GM12878 (cell line): Measurements from ENCODE around the gene PFKL. TPM values are rescaled to one million over a fixed set of nuclear protein-coding genes. Genes with fewer than 3 reads are reported as not detected.

ENCODE experiments used
- ASH2L ChIP-seq: fragments of 300-600, 200-600 bp; sonication (generic); IDR thresholded peaks from 2 replicates; pipeline ENCODE4 v1.6.1; 2017; ENCODE audit warnings: low read depth, mild to moderate bottlenecking, borderline replicate concordance
- BACH1 ChIP-seq: fragments of 450-650 bp; IDR thresholded peaks from 2 replicates; pipeline ENCODE4 v1.6.1; 2017; ENCODE audit warnings: mild to moderate bottlenecking, borderline replicate concordance
- E4F1 ChIP-seq: fragments of 450-650 bp; IDR thresholded peaks from 2 replicates; pipeline ENCODE4 v1.6.1; 2018; ENCODE audit warnings: borderline replicate concordance, mild to moderate bottlenecking; ENCODE audit not compliant: partially characterized antibody
- IRF4 ChIP-seq: IDR thresholded peaks from 2 replicates; pipeline ENCODE4 v1.6.1; 2011; ENCODE audit warnings: low read depth, low read length
- LARP7 ChIP-seq: fragments of 450-650 bp; IDR thresholded peaks from 2 replicates; pipeline ENCODE4 v1.6.1; 2017; ENCODE audit warnings: mild to moderate bottlenecking
- MAX ChIP-seq: IDR thresholded peaks from 2 replicates; pipeline ENCODE4 v1.6.1; 2012; ENCODE audit warnings: low read depth, low read length, improper control_type of control experiment
- NFYA ChIP-seq: IDR thresholded peaks from 2 replicates; pipeline ENCODE4 v1.6.1; 2011; ENCODE audit warnings: low read depth, mild to moderate bottlenecking, low read length, improper control_type of control experiment, borderline replicate concordance
- NRF1 ChIP-seq: conservative IDR thresholded peaks from 2 replicates; pipeline ENCODE4 v1.6.1; 2011; ENCODE audit warnings: mild to moderate bottlenecking, low read depth, low read length, improper control_type of control experiment
- PAX5 ChIP-seq: IDR thresholded peaks from 2 replicates; pipeline ENCODE4 v1.6.1; 2011; ENCODE audit warnings: low read depth, low read length, borderline replicate concordance
- RAD51 ChIP-seq: fragments of 450-650 bp; IDR thresholded peaks from 2 replicates; pipeline ENCODE4 v1.6.1; 2016; ENCODE audit warnings: moderate library complexity, mild to moderate bottlenecking, inconsistent platforms
- ZNF274 ChIP-seq: IDR thresholded peaks from one replicate; pipeline ENCODE4 v1.8.0; 2011; ENCODE audit not compliant: insufficient read length, insufficient read depth
- ZZZ3 ChIP-seq: IDR thresholded peaks from 2 replicates; pipeline ENCODE4 v1.6.1; 2011; ENCODE audit warnings: low read depth; ENCODE audit not compliant: control insufficient read depth, insufficient read length
- polyA plus RNA-seq, 11 experiments: library from polyadenylated mRNA; depleted of rRNA in 4 of 11; unstranded in 6 of 11; stranded (reverse) in 5 of 11; fragments of >200 nt; fragmentation: Nextera tagmentation in 4 of 11; fragmentation: Illumina TruSeq in 1 of 11; extraction: Ambion mirVana in 4 of 11; extraction: Trizol in 1 of 11; gene quantifications; 1 replicate in 1 of 11; 2 replicates in 10 of 11; pipeline versions ENCODE4 v1.2.1 to v1.2.3, GENCODE V29; 2011 to 2016; ENCODE audit warnings: inconsistent platforms in 2 of 11, missing spikeins in 2 of 11, low read depth in 1 of 11
- total RNA-seq, 4 experiments: library from RNA; depleted of rRNA in 3 of 4; stranded (reverse); fragments of >200 nt in 3 of 4; fragmentation: Illumina TruSeq in 1 of 4; extraction: Trizol in 1 of 4; gene quantifications; 2 replicates each; pipeline versions ENCODE4 v1.2.1 to v1.2.3, GENCODE V29; 2013 to 2021
- TF ChIP-seq, protein P1 (sequence below): fragments of 450-650 bp; IDR thresholded peaks from 2 replicates; pipeline ENCODE4 v1.6.1; 2017; ENCODE audit warnings: mild to moderate bottlenecking, low read depth, inconsistent platforms; ENCODE audit not compliant: poor library complexity, severe bottlenecking

Gene PFKL
- total and polyA plus RNA-seq, 10 of the 15 experiments (the other 5 are each of a cell fraction or from before 2014, with no cell fraction given), result 1.2 to 192 (median 112) TPM

DNA sequence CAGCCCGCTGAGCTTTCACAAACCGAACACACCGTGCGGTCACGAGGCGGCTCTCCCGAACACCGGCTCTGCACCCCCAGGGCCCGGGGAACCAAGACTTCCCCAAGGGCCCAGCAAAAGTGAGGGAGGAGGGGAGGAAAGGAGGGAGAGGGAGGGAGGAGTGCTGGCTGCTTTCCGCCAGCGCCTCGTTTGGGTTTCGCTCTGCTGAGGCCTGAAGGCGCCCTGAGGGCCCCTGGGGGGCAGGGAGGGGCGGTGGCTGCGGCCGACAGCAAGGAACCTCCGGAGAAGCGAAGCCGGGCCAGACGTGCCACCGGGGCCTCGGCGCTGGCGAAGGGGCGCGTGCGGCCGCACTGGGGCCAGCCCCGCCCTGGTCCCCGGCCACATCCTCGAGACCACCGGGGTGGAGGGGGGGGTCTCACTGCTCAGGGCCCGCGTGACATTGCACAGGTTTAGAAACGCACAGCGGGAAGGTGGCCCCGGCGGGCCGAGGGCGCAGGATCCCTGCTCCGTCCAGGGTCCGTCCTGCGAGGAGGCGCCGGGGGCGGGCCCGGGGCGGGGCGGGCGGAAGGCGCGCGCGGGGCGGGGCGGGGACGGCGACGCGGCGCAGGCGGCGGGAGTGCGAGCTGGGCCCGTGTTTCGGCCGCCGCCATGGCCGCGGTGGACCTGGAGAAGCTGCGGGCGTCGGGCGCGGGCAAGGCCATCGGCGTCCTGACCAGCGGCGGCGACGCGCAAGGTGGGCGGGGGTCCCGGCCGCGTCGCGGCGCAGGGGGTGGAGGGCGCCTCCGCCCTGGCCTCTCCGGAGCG is at the start of gene PFKL (continued):
- TF ChIP-seq MAX, result peak; percentile 68
- TF ChIP-seq PAX5, result peak; percentile 67; the same call in 1 of the 2 replicates
- no peak for TF ChIP-seq ZNF274
- TF ChIP-seq IRF4, result no peak
- TF ChIP-seq, protein P1, sequence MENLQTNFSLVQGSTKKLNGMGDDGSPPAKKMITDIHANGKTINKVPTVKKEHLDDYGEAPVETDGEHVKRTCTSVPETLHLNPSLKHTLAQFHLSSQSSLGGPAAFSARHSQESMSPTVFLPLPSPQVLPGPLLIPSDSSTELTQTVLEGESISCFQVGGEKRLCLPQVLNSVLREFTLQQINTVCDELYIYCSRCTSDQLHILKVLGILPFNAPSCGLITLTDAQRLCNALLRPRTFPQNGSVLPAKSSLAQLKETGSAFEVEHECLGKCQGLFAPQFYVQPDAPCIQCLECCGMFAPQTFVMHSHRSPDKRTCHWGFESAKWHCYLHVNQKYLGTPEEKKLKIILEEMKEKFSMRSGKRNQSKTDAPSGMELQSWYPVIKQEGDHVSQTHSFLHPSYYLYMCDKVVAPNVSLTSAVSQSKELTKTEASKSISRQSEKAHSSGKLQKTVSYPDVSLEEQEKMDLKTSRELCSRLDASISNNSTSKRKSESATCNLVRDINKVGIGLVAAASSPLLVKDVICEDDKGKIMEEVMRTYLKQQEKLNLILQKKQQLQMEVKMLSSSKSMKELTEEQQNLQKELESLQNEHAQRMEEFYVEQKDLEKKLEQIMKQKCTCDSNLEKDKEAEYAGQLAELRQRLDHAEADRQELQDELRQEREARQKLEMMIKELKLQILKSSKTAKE, result no peak
- TF ChIP-seq RAD51, result no peak
- TF ChIP-seq E4F1, result no peak
- TF ChIP-seq ZZZ3, result no peak
- peak; percentile 89 for TF ChIP-seq LARP7
- no peak for TF ChIP-seq NRF1
- no peak for TF ChIP-seq NFYA
- peak; percentile 29; the same call in 1 of the 2 replicates for TF ChIP-seq BACH1
- TF ChIP-seq ASH2L, result no peak
- TF ChIP-seq, all 136 proteins: peak for 48
